B cell (primary cell): ENCODE results near the gene FYN. TPM values are rescaled to one million over a fixed set of nuclear protein-coding genes. Genes with fewer than 3 reads are reported as not detected.

ENCODE experiments used
- ATAC-seq: fragments of 200-7000 bp; cut with Tn5 transposase; one replicate; pipeline ENCODE4 v1.10.0; 2021; ENCODE audit warnings: low read depth, mild to moderate bottlenecking, moderate number of reproducible peaks, moderate library complexity
- CTCF ChIA-PET: fragments of 350-600 bp; sonication (Branson Sonifier 250); formaldehyde crosslinking; loops from one replicate; lab custom pipeline; 2021; ENCODE audit warnings: antibody characterized with exemption, inconsistent platforms; lab: Charles Lee
- POLR2A ChIA-PET: fragments of 350-600 bp; sonication (Branson Sonifier 250); formaldehyde crosslinking; loops from one replicate; lab custom pipeline; 2021; ENCODE audit warnings: antibody characterized with exemption; lab: Charles Lee
- DNase-seq: peaks from one replicate; pipeline ENCODE4 v3.0.0; 2013
- H2AFZ ChIP-seq: 2 replicates; pipeline ENCODE4 v1.6.1; 2012; ENCODE audit warnings: mild to moderate bottlenecking, low read depth, low read length; ENCODE audit not compliant: insufficient read depth, poor library complexity, severe bottlenecking
- H3K27ac ChIP-seq, 2 donors: 1 replicate in 1 of 2; 2 replicates in 1 of 2; pipeline ENCODE4 v1.5.1; 2012 to 2013; ENCODE audit warnings: low read length in 2 of 2, mild to moderate bottlenecking in 2 of 2, moderate library complexity in 1 of 2
- H3K27me3 ChIP-seq, 4 experiments: fragments of 200-600 bp in 1 of 4; sonication (generic) in 1 of 4; replicated peaks in 1 of 4; 1 replicate in 2 of 4; 2 replicates in 2 of 4; pipeline versions ENCODE4 v1.6.1 to v1.7.0; 2013 to 2016; ENCODE audit warnings: low read length in 3 of 4, mild to moderate bottlenecking in 2 of 4, mixed read lengths in 1 of 4, moderate library complexity in 1 of 4; ENCODE audit not compliant: insufficient read depth in 4 of 4, control insufficient read depth in 3 of 4; ENCODE audit errors: control extremely low read depth in 1 of 4
- H3K36me3 ChIP-seq, 2 experiments: replicated peaks in 1 of 2; 1 replicate in 1 of 2; 2 replicates in 1 of 2; pipeline versions ENCODE4 v1.6.1 to v1.7.1; 2013; ENCODE audit warnings: low read length in 1 of 2; ENCODE audit not compliant: insufficient read depth in 2 of 2, control insufficient read depth in 1 of 2; ENCODE audit errors: control extremely low read depth in 1 of 2, extremely low read depth in 1 of 2
- H3K4me1 ChIP-seq, 2 donors: fragments of 200-600 bp in 1 of 2; sonication (generic) in 1 of 2; 1 replicate in 1 of 2; 2 replicates in 1 of 2; pipeline versions ENCODE4 v1.5.1 to v1.6.1; 2013 to 2017; ENCODE audit warnings: low read length in 2 of 2; ENCODE audit not compliant: control insufficient read depth in 2 of 2, insufficient read depth in 2 of 2
- H3K4me2 ChIP-seq: replicated peaks from 2 replicates; pipeline ENCODE3; 2012; ENCODE audit warnings: mild to moderate bottlenecking, low read depth, low read length; ENCODE audit not compliant: poor library complexity, severe bottlenecking
- H3K4me3 ChIP-seq, 5 experiments: fragments of 200-600 bp in 1 of 5; sonication (generic) in 1 of 5; 1 replicate in 3 of 5; 2 replicates in 2 of 5; pipeline versions ENCODE4 v1.5.1 to v1.7.0; 2011 to 2016; ENCODE audit warnings: low read length in 4 of 5, mild to moderate bottlenecking in 4 of 5, low read depth in 2 of 5, control low read depth in 1 of 5, moderate library complexity in 1 of 5; ENCODE audit not compliant: insufficient read depth in 1 of 5; ENCODE audit errors: control extremely low read depth in 1 of 5, extremely low read depth in 1 of 5
- H3K79me2 ChIP-seq: fragments of 200-600 bp; sonication (generic); one replicate; pipeline ENCODE4 v1.6.0; 2016; ENCODE audit warnings: low read length; ENCODE audit not compliant: control insufficient read depth, insufficient read depth
- H3K9ac ChIP-seq: fragments of 200-600 bp; sonication (generic); 2 replicates; pipeline ENCODE4 v1.6.1; 2017; ENCODE audit warnings: mild to moderate bottlenecking, low read length, moderate library complexity
- H3K9me3 ChIP-seq, 3 donors: one replicate each; pipeline versions ENCODE4 v1.6.1 to v1.7.1; 2013; ENCODE audit warnings: low read length in 2 of 3; ENCODE audit not compliant: control insufficient read depth in 2 of 3, insufficient read depth in 1 of 3; ENCODE audit errors: control extremely low read depth in 1 of 3
- H4K20me1 ChIP-seq: 2 replicates; pipeline ENCODE4 v1.6.0; 2012; ENCODE audit warnings: mild to moderate bottlenecking, low read length; ENCODE audit not compliant: insufficient read depth, control insufficient read depth, poor library complexity, severe bottlenecking
- H3K27ac Mint-ChIP-seq: one replicate; pipeline ENCODE4 v1.8.0; 2021; ENCODE audit warnings: mixed read lengths
- H3K27me3 Mint-ChIP-seq: one replicate; pipeline ENCODE4 v1.8.0; 2021; ENCODE audit warnings: mixed read lengths
- H3K4me1 Mint-ChIP-seq: one replicate; pipeline ENCODE4 v1.8.0; 2021; ENCODE audit warnings: mixed read lengths
- H3K4me3 Mint-ChIP-seq: one replicate; pipeline ENCODE4 v1.8.0; 2021; ENCODE audit warnings: mixed read lengths
- H3K9me3 Mint-ChIP-seq: one replicate; pipeline ENCODE4 v1.8.0; 2022; ENCODE audit warnings: mixed read lengths; ENCODE audit not compliant: insufficient read depth
- CTCF ChIP-seq: fragments of 200-600 bp; IDR thresholded peaks from one replicate; pipeline ENCODE4 v1.8.0; 2022; ENCODE audit warnings: antibody characterized with exemption, mild to moderate bottlenecking
- EZH2 ChIP-seq: IDR thresholded peaks from 2 replicates; pipeline ENCODE4 v1.6.1; 2012; ENCODE audit warnings: borderline replicate concordance, low read depth, mild to moderate bottlenecking, moderate library complexity, low read length; ENCODE audit not compliant: insufficient read depth, poor library complexity, severe bottlenecking
- WGBS: methylation state at CpG from one replicate; pipeline ENCODE4 v1.1.5; 2013; ENCODE audit warnings: missing lambda C conversion rate; ENCODE audit not compliant: insufficient coverage; 5-methylcytosine and 5-hydroxymethylcytosine counted together
- intact Hi-C: fragments of 100-400 bp; cut with micrococcal nuclease; formaldehyde crosslinking; loops from one replicate; pipeline ENCODE4 v1.10.0; 2022
- polyA plus RNA-seq: library from polyadenylated mRNA; depleted of rRNA; stranded (reverse); fragments of >200 nt; gene quantifications from 2 replicates; pipeline ENCODE4 v1.2.3, GENCODE V29; 2012
- total RNA-seq, 2 donors: library from RNA; stranded (reverse); fragments of 120-200 nt in 1 of 2; gene quantifications; 1 replicate in 1 of 2; 2 replicates in 1 of 2; pipeline versions ENCODE4 v1.2.3 to v1.2.4, GENCODE V29; 2013 to 2022

FYN gene
- total and polyA plus RNA-seq, 2 donors (not counting 1 experiment from before 2014, with no cell fraction given): 54.1 to 94.0 TPM

GRCh38 chr6:111791415-111791814, 81.8 kb downstream of the FYN start:
- H4K20me1 ChIP-seq: no peaks in the 10 kb centered on the region
- H3K27me3 Mint-ChIP-seq: no peaks in the 10 kb centered on the region
- peaks cover 0 to 6% of the 10 kb centered on the region in 2 donors for H3K4me1 ChIP-seq
- ChIA-PET POLR2A (no interaction called here), CTCF (no interaction called here)
- no peaks in the 10 kb centered on the region for H3K9me3 ChIP-seq
- H3K9ac ChIP-seq: no peak overlapping the region
- TF ChIP-seq CTCF (no peak), EZH2 (no peak)
- H3K4me1 Mint-ChIP-seq: peaks cover 9% of the 10 kb centered on the region
- peaks cover 14% of the 10 kb centered on the region for H3K79me2 ChIP-seq
- no peak overlapping the region for H3K27ac Mint-ChIP-seq
- no peaks in the 10 kb centered on the region for H3K9me3 Mint-ChIP-seq
- no peak overlapping the region for H3K27ac ChIP-seq
- DNase-seq (no peak), ATAC-seq (no peak)
- no peak overlapping the region for H3K4me3 ChIP-seq
- no peaks in the 10 kb centered on the region for H3K36me3 ChIP-seq
- H3K4me3 Mint-ChIP-seq: no peak overlapping the region
- no CpG with 5 or more reads among the region's 2 CpGs for WGBS
- H2AFZ ChIP-seq: no peak overlapping the region
- intact Hi-C loops: no loop called here
- no peaks in the 10 kb centered on the region for H3K27me3 ChIP-seq
- H3K4me2 ChIP-seq: no peak overlapping the region

- intact Hi-C loops: no loop called here
- Histone ChIP-seq H3K27ac (no peak overlapping the region), H3K4me2 (no peak overlapping the region), H3K4me1 (peaks cover 0 to 6% of the 10 kb centered on the region in 2 donors), H3K79me2 (peaks cover 13% of the 10 kb centered on the region), H2AFZ (no peak overlapping the region), H3K36me3 (no peaks in the 10 kb centered on the region), H3K4me3 (no peak overlapping the region), H3K9me3 (no peaks in the 10 kb centered on the region), H3K27me3 (no peaks in the 10 kb centered on the region), H4K20me1 (no peaks in the 10 kb centered on the region), H3K9ac (no peak overlapping the region)
- Mint-ChIP-seq H3K4me3 (no peak overlapping the region), H3K4me1 (peaks cover 7% of the 10 kb centered on the region), H3K27me3 (no peaks in the 10 kb centered on the region), H3K9me3 (no peaks in the 10 kb centered on the region), H3K27ac (no peak overlapping the region)
- DNase-seq: no peak
- ChIA-PET CTCF (no interaction called here), POLR2A (interaction anchor here (0.5 kb wide), 1 partner anchor 307 kb away, joined by 3 read pairs; the partner anchor contains the start of gene REV3L)
- no peak for ATAC-seq
- 100% methylated on average over 2 of the region's 4 CpGs for WGBS
- TF ChIP-seq EZH2 (no peak), CTCF (no peak)
These were observed 83.7 kb downstream of the FYN start for GRCh38 chr6:111789598-111789997.
